NCI-H2171 treated with DMSO at 0.1 percent for 48 hours (cell line): ENCODE measurements around the gene AUTS2.
"Not testable (repeated sequence)": the region's sequence is repeated elsewhere in the genome, so short reads cannot be mapped to it uniquely, and the experiment has no call there.

Source experiments
- DNase-seq: peaks from one replicate; lab custom pipeline; 2025; lab: John Stamatoyannopoulos, UW

AUTS2 gene

DNA sequence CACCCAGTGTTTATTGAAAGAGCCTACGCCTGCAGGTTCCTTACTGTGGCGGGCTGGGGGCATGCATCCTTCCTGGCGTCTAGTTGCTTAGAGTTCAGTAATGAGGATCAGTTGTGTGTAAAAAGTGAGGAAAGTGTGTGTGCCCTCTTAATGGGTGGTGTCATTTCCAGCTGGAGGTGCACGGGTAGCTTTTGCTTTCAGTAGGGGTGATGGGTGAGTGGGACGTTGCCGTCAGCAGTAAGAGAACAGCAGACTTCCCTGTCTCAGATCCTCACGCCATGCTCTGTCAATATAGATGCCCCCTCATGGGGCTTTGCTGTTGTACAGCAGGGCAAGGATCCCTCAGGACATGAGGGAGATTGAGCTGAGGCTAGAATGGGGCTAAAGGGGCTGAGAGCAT lies 1181.0 kb downstream of the AUTS2 start:
- no peak for DNase-seq

DNA sequence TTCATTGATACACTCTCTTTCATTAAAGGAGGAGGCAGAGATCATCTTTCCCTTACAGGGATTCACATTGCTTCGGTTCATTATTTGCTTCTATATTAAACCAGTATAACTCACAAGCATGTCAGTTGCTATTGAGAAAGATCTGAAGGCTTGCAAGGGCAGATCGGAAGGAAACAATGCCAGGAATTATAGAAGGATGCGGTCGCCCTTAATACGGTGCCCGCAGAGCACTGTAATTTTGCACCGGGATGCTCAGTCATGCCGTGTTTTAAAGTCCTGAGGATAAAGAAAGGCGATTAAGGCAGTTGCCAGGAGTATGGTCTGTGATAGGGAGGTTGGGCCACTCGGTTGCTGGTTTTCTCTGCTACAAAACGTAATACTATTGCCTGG lies 1183.6 kb downstream of the AUTS2 start:
- DNase-seq, result no peak

DNA sequence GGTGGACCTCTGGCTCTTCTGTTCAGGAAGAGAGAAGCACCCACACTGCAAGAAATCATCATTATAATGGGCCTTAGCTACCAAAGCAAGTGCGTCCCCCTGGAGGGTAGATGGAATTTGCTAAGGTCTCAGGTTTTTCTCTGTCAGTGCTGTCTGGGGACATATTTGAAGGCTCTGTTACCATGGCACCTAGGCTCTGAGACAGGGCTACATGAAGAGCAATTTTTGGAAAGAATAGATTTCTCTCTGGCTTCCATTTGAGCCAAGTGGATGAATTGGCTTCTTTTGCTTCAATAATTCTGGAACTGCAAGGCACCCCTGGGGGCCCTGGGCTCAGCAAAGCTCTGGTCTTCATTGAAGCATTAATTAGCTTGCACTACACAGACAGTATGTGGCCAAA lies 1184.5 kb downstream of the AUTS2 start:
- no peak for DNase-seq

DNA sequence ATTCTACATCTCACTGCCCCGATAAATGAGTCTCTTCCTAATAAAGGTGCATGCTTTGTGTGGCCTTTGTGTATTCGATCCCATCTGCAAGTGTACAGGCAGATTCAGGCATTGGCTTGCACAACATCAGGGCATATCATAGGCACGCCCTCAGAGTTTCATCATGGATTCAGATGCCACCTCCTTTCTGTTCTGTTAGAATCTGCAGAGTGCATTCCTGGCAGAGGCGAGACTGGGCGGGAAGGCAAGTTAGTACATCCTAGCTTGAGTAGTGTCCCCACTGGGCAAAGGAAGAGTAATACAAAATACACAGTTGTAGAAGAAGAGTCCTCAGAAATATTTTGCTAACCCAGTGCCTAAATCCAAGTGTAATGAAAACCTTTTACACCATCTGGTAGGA lies 1187.2 kb downstream of the AUTS2 start:
- no peak for DNase-seq

DNA sequence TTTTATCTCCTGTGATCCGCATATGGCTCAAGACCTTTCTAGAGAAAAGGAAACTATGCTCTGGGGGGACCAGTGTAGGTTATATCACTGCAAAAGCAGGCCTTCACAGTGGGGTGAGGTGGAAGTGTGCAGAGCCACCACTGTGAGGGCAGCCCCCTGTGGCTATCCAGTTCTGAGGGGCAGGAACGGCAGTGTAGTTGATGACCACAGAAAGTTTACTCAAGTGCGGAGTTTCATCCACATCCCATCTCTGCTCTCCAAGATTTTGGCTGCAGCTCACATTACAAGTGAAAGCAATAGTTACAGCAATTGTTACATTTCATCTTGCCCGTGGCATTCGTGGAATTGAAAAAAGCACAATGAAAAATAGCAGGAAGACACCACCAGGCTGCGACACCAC lies 1187.8 kb downstream of the AUTS2 start:
- no peak for DNase-seq

DNA sequence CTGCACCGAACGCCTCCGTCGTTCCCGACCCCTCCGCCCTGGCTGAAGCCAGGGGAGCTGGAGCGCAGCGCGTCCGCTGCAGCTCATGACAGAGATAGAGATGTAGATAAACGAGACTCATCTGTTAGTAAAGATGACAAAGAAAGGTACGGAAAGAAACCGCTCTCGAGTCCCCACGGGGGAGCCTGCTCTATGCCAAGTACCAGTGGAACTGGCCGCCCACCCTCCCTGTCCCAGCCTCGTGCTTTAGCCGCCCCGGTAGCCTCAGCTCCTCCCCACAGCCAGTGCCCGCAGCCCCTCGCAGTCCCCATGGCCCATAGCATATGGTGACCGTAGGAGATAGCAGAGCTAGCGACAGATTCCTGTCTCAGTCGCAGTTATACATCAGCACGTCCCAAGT lies 1189.0 kb downstream of the AUTS2 start:
- no peak for DNase-seq

DNA sequence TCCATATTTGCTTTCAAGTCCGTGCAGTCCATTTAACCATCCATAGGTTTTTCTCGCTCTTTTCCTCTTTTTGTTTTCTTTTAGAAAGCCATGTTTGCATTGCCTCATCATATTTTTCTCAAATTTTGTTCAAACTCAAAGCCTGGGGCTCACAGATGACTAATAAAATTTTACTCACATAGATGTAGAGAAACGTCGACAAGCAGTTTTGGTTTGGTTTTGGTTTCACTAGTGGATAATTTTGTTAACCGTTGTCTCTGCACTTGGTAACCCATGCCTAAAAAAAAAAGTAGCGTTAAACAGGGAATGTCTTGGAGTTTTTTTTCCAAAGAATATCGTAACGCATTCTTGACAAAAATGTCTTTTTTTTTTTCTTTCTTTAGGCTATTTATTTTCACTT lies 1189.5 kb downstream of the AUTS2 start:
- DNase-seq, result no peak

DNA sequence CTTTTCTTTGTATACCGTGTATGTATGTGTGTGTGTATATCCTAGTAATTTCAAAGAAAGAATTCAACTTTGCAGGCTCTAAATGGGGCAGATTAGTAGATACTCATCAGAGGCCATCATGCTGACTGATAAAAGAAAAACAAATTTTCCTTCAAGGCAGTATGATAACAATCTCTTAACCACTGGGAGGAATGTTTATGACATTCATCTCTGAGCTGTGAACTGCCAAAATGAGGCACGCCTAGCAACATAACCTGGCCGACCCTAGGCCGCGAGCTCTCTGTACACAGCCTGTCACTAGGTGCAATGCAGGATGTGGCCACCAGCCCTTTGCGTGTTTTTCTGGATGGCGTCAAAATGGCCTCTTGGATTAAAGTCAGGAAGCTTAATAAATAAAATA lies 1190.0 kb downstream of the AUTS2 start:
- no peak for DNase-seq

DNA sequence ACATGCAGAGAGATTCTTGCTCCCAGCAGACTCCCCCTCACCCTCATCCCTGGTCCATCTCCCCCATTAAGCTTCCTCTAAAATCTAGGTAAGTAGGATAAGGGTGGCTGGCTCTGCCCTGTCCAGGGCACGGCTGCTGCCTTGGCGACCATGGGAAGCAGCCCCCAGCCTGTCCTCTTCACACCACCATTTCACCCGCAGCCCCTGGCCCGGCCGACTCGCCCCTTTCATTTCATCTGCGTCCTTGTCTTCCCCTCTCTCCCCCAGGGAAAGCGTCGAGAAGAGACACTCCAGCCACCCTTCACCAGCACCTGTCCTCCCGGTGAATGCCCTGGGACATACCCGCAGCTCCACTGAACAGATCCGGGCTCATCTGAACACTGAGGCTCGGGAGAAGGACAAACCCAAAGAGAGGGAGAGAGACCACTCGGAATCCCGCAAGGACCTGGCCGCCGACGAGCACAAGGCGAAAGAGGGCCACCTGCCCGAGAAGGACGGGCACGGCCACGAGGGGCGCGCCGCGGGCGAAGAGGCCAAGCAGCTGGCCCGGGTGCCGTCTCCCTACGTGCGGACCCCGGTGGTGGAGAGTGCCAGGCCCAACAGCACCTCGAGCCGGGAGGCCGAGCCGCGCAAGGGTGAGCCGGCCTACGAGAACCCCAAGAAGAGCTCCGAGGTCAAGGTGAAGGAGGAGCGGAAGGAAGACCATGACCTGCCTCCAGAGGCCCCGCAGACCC lies 1191.4 kb downstream of the AUTS2 start:
- no peak for DNase-seq

DNA sequence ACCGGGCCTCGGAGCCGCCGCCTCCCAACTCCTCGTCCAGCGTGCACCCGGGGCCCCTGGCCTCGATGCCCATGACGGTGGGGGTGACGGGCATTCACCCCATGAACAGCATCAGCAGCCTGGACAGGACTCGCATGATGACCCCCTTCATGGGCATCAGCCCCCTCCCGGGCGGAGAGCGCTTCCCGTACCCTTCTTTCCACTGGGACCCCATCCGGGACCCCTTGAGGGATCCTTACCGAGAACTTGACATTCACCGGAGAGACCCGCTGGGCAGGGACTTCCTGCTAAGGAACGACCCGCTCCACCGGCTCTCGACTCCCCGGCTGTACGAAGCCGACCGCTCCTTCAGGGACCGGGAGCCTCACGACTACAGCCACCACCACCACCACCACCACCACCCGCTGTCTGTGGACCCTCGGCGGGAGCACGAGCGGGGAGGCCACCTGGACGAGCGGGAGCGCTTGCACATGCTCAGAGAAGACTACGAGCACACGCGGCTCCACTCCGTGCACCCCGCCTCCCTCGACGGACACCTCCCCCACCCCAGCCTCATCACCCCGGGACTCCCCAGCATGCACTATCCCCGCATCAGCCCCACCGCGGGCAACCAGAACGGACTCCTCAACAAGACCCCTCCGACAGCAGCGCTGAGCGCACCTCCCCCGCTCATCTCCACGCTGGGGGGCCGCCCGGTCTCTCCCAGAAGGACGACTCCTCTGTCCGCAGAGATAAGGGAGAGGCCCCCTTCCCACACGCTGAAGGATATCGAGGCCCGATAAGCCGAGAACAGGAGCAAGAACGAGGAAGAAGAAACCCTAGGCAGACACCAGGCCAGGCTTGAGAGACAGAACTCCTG lies 1192.2 kb downstream of the AUTS2 start:
- DNase-seq, result no peak

DNA sequence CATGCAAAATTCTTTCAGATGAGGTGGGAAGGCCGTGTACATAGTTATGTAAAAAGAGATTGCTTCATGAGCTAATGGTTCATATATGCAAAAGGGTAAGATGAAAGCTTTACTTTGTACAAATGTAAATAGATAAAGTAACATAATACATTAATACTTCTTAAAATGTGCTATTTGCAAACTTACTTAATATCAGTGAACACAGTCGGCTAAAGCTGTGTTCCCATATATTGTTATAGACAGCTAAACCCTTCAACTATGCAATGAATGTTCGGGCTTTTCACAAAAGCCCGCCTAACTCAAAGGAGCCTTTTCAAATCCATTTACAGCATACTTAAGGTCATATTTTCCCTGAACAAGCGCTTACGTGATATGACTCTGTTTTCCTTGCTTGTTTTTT lies 1193.1 kb downstream of the AUTS2 start:
- no peak for DNase-seq

DNA sequence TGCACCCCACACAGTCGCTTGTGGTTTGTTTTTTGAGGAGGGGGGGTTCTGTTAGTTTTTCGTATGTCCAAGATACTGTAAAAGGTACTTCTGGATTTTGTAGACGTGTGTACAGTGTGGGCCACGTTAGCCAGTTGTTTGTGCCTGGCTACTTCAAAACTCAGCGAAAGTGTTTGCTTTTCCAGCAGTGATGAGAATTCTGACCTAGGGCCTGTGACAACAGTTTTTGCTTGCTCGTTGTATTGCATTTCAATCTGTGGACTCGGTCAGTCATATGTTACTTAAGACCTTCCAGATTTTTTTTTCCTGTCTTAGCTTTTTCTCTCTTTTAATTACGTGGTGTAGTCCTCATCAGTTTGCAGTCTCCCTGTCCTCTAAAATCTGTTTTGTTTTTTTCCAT lies 1194.8 kb downstream of the AUTS2 start:
- DNase-seq, result no peak

DNA sequence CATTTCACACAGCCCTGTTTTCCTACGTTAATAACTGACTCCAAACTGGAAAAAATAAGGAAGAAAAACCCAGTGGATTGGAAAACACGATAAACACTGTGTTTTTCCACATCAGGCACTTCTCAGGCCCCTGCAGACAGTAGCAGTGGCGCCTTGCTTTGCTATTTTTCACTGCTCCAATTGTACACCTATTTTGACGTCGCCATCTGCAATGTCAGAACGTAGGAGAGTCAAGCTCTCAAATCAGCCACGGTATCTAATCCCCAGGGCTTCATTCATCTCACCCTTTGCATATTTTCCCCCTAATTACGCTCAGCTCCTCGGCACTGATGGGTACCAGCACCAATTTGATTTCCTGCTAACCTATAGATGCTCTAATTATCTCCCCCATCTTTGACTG lies 1195.5 kb downstream of the AUTS2 start:
- no peak for DNase-seq

DNA sequence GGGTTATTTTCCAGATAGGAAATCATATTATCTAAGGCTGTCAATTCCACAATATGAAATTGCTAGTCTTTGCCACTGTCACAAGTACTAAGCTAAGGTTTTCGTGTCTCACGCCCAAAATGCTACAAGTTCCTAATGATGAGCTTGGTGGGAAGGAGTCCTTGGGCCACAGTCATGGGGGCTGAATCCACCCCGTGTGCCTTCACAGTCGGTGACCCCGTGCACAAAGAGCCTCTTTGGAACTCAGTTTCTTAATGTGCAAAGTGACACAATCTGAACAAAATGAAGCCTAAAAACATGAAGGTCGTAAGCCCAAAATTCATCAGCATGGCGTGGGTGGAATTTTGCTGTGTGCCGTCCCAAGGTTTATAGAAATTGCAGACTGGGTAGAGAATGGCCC lies 1196.7 kb downstream of the AUTS2 start:
- no peak for DNase-seq

DNA sequence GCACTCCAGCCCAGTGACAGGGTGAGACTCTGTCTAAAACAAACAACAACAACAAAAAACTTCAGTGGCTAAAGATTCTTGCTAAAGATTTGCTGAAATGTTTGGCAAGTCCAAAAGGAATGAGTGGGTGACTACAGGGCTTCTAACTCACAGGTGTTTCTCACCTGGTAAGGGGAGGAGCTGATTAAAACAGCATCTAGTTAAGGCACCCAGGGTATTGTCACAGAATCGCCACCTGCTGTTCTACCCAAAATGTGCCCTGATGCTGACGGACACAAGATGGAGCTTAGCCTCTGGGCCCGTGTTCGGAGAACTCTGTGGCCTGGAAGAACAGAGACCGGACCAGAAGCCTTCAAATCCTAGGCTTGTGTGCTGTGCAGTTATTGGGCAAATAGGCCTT lies 1197.7 kb downstream of the AUTS2 start:
- peak; percentile 22 for DNase-seq

DNA sequence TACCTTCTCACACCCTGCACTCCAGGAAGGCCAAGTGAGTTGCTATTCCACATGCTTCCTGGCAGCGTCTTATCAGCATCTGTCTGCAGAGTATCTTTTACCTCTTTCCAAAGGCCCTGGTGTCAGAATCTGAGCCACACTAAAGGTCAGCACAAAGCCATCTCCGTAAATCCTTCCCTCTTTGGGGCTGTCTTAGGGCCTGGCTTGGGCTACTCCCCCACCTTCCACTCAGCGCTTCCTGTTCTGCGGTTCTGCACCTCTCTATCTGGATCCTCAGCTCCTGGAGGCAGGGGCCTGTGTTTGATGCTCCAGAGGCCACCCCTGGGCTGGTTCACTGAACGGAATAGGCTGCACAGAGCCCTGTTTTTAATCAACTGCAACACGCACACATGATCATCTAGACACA lies 1198.8 kb downstream of the AUTS2 start:
- DNase-seq, result no peak

DNA sequence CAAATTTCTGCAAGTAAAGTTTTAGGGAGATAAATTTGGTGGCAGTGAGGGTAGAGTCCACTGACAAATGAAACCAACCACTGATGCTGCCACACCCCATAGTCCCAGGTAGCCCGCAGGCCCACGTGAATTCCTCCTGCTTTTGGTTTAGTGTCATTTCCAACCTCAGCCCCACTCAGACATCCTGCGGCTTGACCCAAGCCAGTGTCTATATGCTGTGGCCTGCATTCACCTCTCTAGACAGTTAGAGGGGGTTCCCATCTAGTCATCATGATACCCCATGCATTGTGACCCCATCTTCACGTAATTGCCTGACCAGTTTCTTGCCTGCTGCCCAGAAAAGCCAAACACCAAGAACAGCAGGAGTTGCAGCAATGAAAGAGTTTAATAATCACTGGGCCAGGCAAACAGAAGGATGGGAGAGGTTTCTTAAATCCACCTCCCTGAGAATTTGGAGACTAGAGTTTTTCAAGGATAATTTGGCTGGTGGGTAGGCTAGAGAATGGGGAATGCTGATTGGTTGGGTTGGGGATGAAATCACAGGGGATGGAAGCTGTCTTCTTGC lies 1201.6 kb downstream of the AUTS2 start:
- DNase-seq, result no peak

DNA sequence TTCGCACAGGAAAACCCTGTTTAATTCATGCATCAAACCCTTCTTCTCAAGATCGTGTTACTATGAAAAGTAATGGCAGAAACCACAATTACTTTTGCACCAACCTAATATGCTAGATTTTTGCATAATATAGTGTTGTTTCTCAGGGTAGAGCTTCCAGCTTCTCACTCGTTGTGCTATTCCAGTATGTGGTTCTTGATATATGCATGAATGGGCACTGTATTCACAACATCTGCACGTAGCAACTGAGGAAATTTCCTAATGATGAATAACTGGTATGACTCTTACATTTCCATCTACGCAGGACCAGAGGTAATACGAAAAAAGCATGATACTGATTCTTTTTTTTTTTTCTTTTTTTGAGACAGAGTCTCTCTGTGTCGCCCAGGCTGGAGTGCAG lies 1207.1 kb downstream of the AUTS2 start:
- DNase-seq, result peak; percentile 37

DNA sequence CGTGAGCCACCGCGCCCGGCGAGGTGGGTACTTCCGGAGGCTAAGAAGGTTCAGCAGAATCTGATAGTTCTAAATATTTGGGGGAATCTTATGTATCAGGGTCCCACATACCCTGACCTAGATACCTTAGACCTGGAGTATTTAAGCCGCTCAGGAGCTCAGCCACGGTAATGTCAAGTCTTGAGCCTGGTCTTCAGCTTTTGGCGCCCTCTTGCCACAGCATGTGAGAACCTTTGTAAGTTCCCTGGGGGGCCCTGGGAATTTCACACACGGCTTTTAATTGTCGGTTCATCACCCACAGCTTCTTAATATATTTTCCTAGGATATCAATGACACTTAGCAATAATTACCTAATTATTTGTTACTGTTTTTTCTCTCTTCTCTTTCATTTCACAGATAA lies 1209.4 kb downstream of the AUTS2 start:
- no peak for DNase-seq

DNA sequence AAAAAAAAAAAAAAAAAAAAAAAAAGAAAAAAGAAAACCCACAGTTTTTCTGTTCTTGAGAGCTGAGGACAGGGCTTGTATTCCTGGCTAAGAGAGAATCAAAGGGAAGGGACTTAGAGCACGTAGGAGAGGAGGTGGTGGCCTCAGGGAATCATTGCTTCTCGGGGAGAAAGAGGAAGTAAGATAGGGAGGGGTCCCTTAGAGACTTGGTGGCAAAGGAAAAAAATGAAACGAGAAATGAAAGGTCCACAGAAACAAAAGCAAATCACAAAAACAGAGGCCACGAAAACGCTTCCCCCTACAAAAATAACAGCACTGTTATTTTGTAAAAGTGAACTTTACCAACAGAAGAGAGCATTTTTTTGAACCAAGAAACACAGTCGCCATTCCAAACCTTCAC lies 1210.6 kb downstream of the AUTS2 start:
- DNase-seq, result no peak

DNA sequence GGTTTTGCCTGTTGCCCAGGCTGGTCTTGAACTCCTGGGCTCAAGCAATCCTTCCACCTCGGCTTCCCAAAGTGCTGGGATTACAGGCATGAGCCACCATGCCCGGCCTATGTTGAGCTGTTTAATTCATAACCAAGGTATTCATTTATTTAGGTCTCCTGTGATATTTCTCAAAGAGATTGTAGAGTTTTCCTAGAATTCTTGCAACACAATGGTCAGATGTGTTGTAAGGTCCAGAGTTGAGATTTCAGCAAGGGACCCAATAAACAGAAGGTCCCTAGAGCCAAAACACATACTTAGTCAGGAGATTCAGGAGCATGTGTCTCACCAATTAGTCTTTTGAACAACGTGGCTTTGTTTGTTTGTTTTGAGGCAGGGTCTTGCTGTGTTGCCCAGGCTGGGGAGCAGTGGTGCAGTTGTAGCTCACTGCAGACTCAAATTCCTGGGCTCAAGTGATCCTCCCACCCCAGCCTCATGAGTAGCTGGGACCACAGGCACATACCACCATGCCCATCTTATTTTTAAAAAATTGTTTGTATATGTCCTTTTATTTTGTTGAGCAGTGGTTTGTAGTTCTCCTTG lies 1212.4 kb downstream of the AUTS2 start:
- no peak for DNase-seq

DNA sequence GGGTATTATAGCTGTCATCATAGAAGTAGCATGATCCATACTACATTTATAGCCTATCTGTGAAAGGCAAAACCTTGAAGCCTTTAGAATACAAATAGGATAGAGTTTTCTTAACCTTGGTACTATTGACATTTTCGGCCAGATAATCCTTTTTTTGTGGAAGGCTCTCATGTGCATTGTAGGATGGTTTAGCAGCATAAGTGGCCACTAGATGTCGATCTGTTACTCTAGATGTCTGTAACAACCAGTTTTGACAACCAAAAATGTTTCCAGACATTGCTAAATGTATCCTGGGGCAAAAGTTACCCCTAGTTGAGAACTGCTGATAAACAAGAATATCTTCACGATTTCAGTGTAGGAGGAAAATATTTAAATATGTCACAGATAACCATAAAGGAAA lies 1214.2 kb downstream of the AUTS2 start:
- DNase-seq, result peak; percentile 38

DNA sequence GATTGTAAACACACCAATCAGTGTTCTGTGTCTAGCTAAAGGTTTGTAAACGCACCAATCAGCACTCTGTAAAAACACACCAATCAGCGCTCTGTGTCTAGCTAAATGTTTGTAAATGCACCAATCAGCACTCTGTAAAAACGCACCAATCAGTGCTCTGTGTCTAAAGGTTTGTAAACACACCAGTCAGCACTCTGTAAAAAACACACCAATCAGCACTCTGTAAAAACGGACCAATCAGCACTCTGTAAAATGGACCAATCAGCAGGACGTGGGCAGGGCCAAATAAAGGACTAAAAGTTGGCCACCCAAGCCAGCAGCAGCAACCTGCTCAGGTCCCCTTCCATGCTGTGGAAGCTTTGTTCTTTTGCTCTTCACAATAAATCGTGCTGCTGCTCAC lies 1224.2 kb downstream of the AUTS2 start:
- not testable (repeated sequence) for DNase-seq
